Measurements from ENCODE around the gene PTOV1. TPM values are rescaled to one million over a fixed set of nuclear protein-coding genes. Genes with fewer than 3 reads are reported as not detected.

PTOV1 gene
- total RNA-seq, 1 experiment from 2014 or later, result 331 TPM

DNA sequence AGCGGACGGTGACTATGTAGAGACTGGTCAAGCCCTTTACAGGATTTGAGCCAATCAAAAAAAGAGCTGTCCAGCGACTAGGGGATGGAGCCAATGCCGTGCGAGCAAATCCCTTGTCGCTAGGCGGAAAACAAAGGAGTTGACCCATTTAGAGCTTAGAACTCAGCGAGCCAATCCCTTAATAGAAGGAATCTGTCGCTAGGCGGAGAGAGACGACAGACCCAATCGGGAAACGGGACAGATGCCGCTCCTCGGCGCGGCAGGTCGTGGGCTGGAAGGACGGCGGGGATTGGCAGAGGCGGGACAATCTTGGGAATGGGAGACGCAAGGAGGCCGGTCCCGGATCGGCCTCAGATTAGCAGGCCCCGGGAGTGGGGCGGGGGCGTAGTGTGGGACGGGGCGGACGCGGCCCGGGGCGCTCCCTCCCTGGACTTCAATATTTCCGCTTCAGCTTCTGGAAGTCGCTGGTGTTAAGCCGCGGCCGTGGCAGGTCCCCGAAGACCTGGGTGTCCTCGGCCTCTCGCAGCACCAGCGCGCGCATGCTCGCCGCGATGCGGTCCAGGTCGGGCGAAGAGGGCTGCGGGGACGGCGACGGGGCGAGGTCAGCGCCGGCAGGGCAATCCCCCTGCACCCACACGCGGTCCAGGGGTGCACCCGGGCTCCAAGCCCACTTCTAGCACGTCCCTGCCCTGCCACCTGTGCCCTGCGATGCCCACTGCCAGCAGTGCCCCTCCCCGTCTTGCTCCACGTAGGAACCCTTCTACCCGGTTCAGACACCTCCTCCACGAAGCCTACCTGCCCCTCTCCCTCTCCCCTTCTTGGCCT, 18.7 kb downstream of the PTOV1 start:
- H3K9me3 ChIP-seq (ENCODE audit: low read depth, low read length, poor library complexity, severe bottlenecking), result no peaks in the 10 kb centered on the region
- TF ChIP-seq, protein P1, sequence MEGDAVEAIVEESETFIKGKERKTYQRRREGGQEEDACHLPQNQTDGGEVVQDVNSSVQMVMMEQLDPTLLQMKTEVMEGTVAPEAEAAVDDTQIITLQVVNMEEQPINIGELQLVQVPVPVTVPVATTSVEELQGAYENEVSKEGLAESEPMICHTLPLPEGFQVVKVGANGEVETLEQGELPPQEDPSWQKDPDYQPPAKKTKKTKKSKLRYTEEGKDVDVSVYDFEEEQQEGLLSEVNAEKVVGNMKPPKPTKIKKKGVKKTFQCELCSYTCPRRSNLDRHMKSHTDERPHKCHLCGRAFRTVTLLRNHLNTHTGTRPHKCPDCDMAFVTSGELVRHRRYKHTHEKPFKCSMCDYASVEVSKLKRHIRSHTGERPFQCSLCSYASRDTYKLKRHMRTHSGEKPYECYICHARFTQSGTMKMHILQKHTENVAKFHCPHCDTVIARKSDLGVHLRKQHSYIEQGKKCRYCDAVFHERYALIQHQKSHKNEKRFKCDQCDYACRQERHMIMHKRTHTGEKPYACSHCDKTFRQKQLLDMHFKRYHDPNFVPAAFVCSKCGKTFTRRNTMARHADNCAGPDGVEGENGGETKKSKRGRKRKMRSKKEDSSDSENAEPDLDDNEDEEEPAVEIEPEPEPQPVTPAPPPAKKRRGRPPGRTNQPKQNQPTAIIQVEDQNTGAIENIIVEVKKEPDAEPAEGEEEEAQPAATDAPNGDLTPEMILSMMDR (conservative IDR thresholded peaks at IDR 0.05; ENCODE audit: low read depth, low read length), result no peak
- no peak for TF ChIP-seq EZH2 (IDR thresholded peaks at IDR 0.05; ENCODE audit: borderline replicate concordance, low read depth, low read length, poor library complexity, severe bottlenecking)
- peaks cover 11% of the 10 kb centered on the region for H3K36me3 ChIP-seq (ENCODE audit: insufficient read depth, low read length, poor library complexity, severe bottlenecking)
- ChIA-PET CTCF (interaction anchor here (0.6 kb wide), 1 partner anchor 21 kb away, joined by 3 read pairs; no protein-coding TSS in a partner anchor), POLR2A (ENCODE audit: low non-redundant PET) (interaction anchor here (0.8 to 1.0 kb wide), 2 partner anchors 60 to 64 kb away, joined by 4 to 10 read pairs; partner anchors contain the start of genes ATF5 and NUP62)
- no TSS peak for BruUV-seq (replicated peaks)
- no peaks in the 10 kb centered on the region for H3K27me3 ChIP-seq (replicated peaks; ENCODE audit: insufficient read depth, low read depth, low read length, poor library complexity)
- H3K27ac ChIP-seq (ENCODE audit: low read depth, low read length, poor library complexity, severe bottlenecking), result peak overlapping the region; percentile 79
- peak overlapping the region; percentile 52 for H3K4me3 ChIP-seq (ENCODE audit: low read depth, low read length, poor library complexity, severe bottlenecking)
- DNase-seq (ENCODE audit: low spot score), result peak; percentile 100
- intact Hi-C loops (cut with micrococcal nuclease; ENCODE audit: unreplicated experiment), result loop anchor here (5.0 to 10.0 kb wide), 2 partner anchors 102 to 375 kb away; partner anchors contain the start of genes AP2A1 and RPS11
- H3K4me1 ChIP-seq (ENCODE audit: insufficient read depth, low read length, poor library complexity, severe bottlenecking), result peaks cover 33% of the 10 kb centered on the region

DNA sequence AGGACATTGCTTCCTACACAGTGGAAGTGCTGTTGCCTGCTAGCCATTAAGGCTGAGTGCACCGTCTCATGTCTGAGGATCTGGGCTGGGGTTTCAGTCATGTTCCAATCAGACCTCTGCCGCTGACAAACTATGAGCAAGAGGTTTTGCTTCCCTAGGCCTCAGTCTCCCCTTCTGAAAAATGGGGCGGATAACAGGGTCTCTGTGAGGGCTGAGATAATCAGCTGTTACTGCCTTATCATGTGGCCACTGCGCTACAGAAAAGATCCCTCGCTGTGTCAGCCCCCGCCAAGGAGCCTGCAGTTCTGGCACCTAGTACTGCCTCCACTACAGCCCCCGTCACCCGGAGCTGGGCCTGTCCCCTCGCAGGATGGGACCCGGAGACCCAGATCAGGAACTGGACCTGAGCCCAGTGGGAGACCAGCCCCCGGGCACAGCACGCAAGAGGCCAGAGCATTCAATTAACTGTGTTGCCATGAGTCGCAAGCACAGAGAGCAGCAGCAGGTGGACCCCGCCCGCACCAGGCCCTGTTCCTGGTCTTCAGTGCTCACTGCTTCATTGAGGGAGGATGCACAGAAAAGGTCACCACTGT, 19.4 kb downstream of the PTOV1 start:
- no peaks in the 10 kb centered on the region for H3K9me3 ChIP-seq (ENCODE audit: low read depth, low read length, poor library complexity, severe bottlenecking)
- H3K36me3 ChIP-seq (ENCODE audit: insufficient read depth, low read length, poor library complexity, severe bottlenecking), result peaks cover 7% of the 10 kb centered on the region
- POLR2A ChIA-PET (ENCODE audit: low non-redundant PET), result no interaction called here
- no TSS peak for BruUV-seq (replicated peaks)
- TF ChIP-seq, protein P1 (conservative IDR thresholded peaks at IDR 0.05; ENCODE audit: low read depth, low read length), result no peak
- TF ChIP-seq EZH2 (IDR thresholded peaks at IDR 0.05; ENCODE audit: borderline replicate concordance, low read depth, low read length, poor library complexity, severe bottlenecking), result no peak
- DNase-seq (ENCODE audit: low spot score), result no peak
- intact Hi-C loops (cut with micrococcal nuclease; ENCODE audit: unreplicated experiment), result loop anchor here (10.0 kb wide), 1 partner anchor 376 kb away; the partner anchor contains the start of gene RPS11
- H3K4me3 ChIP-seq (ENCODE audit: low read depth, low read length, poor library complexity, severe bottlenecking), result peak overlapping the region; percentile 52
- CTCF ChIA-PET, result no interaction called here
- no peaks in the 10 kb centered on the region for H3K27me3 ChIP-seq (replicated peaks; ENCODE audit: insufficient read depth, low read depth, low read length, poor library complexity)
- H3K4me1 ChIP-seq (ENCODE audit: insufficient read depth, low read length, poor library complexity, severe bottlenecking), result peaks cover 32% of the 10 kb centered on the region
- peak overlapping the region; percentile 79 for H3K27ac ChIP-seq (ENCODE audit: low read depth, low read length, poor library complexity, severe bottlenecking)

DNA sequence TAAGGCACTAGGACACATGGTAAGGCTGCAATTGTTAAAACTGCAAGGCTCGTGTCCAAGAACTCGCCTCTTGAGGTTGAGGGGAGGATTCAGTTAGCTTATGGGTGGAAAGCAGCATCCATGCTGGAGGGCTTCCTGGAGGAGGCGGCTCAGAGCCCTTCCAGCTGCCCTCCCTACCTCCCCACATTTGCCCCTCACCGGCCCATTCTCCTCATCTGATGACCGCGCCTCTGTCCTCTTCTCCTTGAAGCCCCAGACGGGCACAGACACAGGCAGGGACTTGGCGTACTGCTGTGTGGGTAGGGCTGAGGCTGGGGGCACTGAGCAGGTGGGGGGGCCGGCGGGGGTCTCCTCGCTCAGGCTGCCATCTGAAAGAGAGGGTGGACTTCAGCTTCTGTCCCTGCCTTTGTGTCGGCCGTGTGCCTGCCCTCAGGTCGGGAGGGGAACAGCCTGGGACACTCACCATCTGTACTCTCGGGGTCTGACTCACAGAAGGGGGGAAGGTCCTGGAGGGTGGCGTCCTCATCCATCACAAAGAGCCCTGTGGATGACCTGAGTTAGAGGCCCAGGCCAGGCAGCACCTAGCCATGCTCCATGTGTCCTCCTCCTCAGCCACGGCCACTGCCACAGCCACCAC, 20.5 kb downstream of the PTOV1 start:
- peaks cover 24% of the 10 kb centered on the region for H3K4me1 ChIP-seq (ENCODE audit: insufficient read depth, low read length, poor library complexity, severe bottlenecking)
- BruUV-seq (replicated peaks), result no TSS peak
- no peak overlapping the region for H3K27ac ChIP-seq (ENCODE audit: low read depth, low read length, poor library complexity, severe bottlenecking)
- no peaks in the 10 kb centered on the region for H3K27me3 ChIP-seq (replicated peaks; ENCODE audit: insufficient read depth, low read depth, low read length, poor library complexity)
- no peak for TF ChIP-seq EZH2 (IDR thresholded peaks at IDR 0.05; ENCODE audit: borderline replicate concordance, low read depth, low read length, poor library complexity, severe bottlenecking)
- TF ChIP-seq, protein P1 (conservative IDR thresholded peaks at IDR 0.05; ENCODE audit: low read depth, low read length), result no peak
- no peak overlapping the region for H3K4me3 ChIP-seq (ENCODE audit: low read depth, low read length, poor library complexity, severe bottlenecking)
- H3K9me3 ChIP-seq (ENCODE audit: low read depth, low read length, poor library complexity, severe bottlenecking), result no peaks in the 10 kb centered on the region
- intact Hi-C loops (cut with micrococcal nuclease; ENCODE audit: unreplicated experiment), result loop anchor here (10.0 kb wide), 1 partner anchor 377 kb away; the partner anchor contains the start of gene RPS11
- no peak for DNase-seq (ENCODE audit: low spot score)
- peaks cover 7% of the 10 kb centered on the region for H3K36me3 ChIP-seq (ENCODE audit: insufficient read depth, low read length, poor library complexity, severe bottlenecking)
- CTCF ChIA-PET, result interaction anchor here (0.6 kb wide), 1 partner anchor 13 kb away, joined by 6 read pairs; no protein-coding TSS in a partner anchor
- POLR2A ChIA-PET (ENCODE audit: low non-redundant PET), result no interaction called here
